Stomach (tissue), 9 donors: Measurements from ENCODE around the gene ALX3. TPM values are rescaled to one million over a fixed set of nuclear protein-coding genes. Genes with fewer than 3 reads are reported as not detected.
"Not testable (repeated sequence)": the region's sequence is repeated elsewhere in the genome, so short reads cannot be mapped to it uniquely, and the experiment has no call there.

Experiments
- DNase-seq, 2 donors: peaks; one replicate each; pipeline versions ENCODE4 v3.0.0 to v3.0.0-alpha.2; 2013 to 2019
- H3K27ac ChIP-seq, 5 donors: fragments of 200-600 bp in 4 of 5; sonication (generic) in 4 of 5; one replicate each; pipeline ENCODE4 v1.5.1; 2013 to 2019; ENCODE audit warnings: mild to moderate bottlenecking in 1 of 5, moderate library complexity in 1 of 5
- H3K27me3 ChIP-seq, 3 donors: fragments of 200-600 bp; sonication (generic); one replicate each; pipeline ENCODE4 v1.5.1; 2017 to 2019; ENCODE audit warnings: mixed run types in 1 of 3
- H3K36me3 ChIP-seq, 4 donors: fragments of 200-600 bp; sonication (generic); 1 replicate in 3 of 4; 2 replicates in 1 of 4; pipeline ENCODE4 v1.5.1; 2016 to 2019
- H3K4me1 ChIP-seq, 4 donors: fragments of 200-600 bp; sonication (generic); one replicate each; pipeline ENCODE4 v1.5.1; 2016 to 2019
- H3K4me3 ChIP-seq, 4 donors: fragments of 200-600 bp; sonication (generic) in 3 of 4; one replicate each; pipeline ENCODE4 v1.5.1; 2016 to 2019; ENCODE audit warnings: mild to moderate bottlenecking in 1 of 4
- H3K9me3 ChIP-seq, 4 donors: fragments of 200-600 bp; sonication (generic); one replicate each; pipeline ENCODE4 v1.5.1; 2016 to 2019
- CTCF ChIP-seq, 7 experiments: fragments of 450-650 bp in 4 of 7; fragments of 200-600 bp in 3 of 7; sonication (generic) in 3 of 7; IDR thresholded peaks; one replicate each; pipeline ENCODE4 v1.5.1; 2016 to 2019; ENCODE audit warnings: antibody characterized with exemption in 7 of 7, control low read depth in 2 of 7, mild to moderate bottlenecking in 1 of 7
- EP300 ChIP-seq: sonication (generic); formaldehyde crosslinking; IDR thresholded peaks from one replicate; pipeline ENCODE4 v1.6.1; 2017; ENCODE audit warnings: antibody characterized with exemption
- POLR2A ChIP-seq, 4 donors: fragments of 450-650 bp; IDR thresholded peaks; one replicate each; pipeline ENCODE4 v1.6.1; 2016; ENCODE audit warnings: antibody characterized with exemption in 4 of 4, control low read depth in 2 of 4, mild to moderate bottlenecking in 1 of 4, moderate library complexity in 1 of 4
- POLR2AphosphoS5 ChIP-seq, 3 donors: sonication (generic); formaldehyde crosslinking; IDR thresholded peaks; one replicate each; pipeline ENCODE4 v1.6.1; 2016; ENCODE audit warnings: antibody characterized with exemption in 3 of 3
- WGBS, 5 donors: extraction: QIAGEN DNeasy Blood & Tissue Kit in 3 of 5; methylation state at CpG; one replicate each; pipeline versions ENCODE4 v1.1.5 to v1.1.7; 2013 to 2018; 5-methylcytosine and 5-hydroxymethylcytosine counted together
- intact Hi-C: fragments of 100-400 bp; cut with DNase I; formaldehyde crosslinking; loops from one replicate; pipeline ENCODE4 v1.15.1; 2023; ENCODE audit warnings: low total_unique reads
- polyA plus RNA-seq, 3 donors: library from polyadenylated mRNA; stranded (reverse); fragments of 200-250 nt; gene quantifications; one replicate each; pipeline ENCODE4 v1.2.3, GENCODE V29; 2013
- total RNA-seq, 5 donors: library from RNA; depleted of rRNA; stranded (reverse); fragments of >200 nt; gene quantifications; one replicate each; pipeline versions ENCODE4 v1.1.0 to v1.2.3, GENCODE V29; 2014 to 2016
- donor health status: healthy with polysubstance abuse.
- donor health status: Bipolar disorder and iron deficiency.
- donor health status: healthy.

ALX3 gene
- total and polyA plus RNA-seq, 8 donors = 0.08 TPM; not detected in 7

- Histone ChIP-seq H3K36me3 (no peaks in the 10 kb centered on the region), H3K4me3 (peak overlapping the region; percentile 57 to 82 (median 79)), H3K4me1 (peaks cover 11 to 24% (median 18%) of the 10 kb centered on the region in 4 donors), H3K27ac (peak overlapping the region in 4 of 5 donors; percentile 71 to 87 (median 84)), H3K9me3 (no peaks in the 10 kb centered on the region), H3K27me3 (peaks cover 0 to 39% (median 10%) of the 10 kb centered on the region in 3 donors)
- 32 to 51% (median 47%) methylated on average over 15 of the region's 15 CpGs for WGBS, 5 donors
- no peak for TF ChIP-seq POLR2AphosphoS5 (IDR thresholded peaks at IDR 0.05)
- TF ChIP-seq EP300 = no peak
- no peak for TF ChIP-seq POLR2A (IDR thresholded peaks at IDR 0.05)
- no peak for TF ChIP-seq CTCF (IDR thresholded peaks at IDR 0.05)
- no peak for DNase-seq
- intact Hi-C loops = no loop called here
These were observed 12.8 kb upstream of the ALX3 start for GRCh38 chr1:110083061-110083865.

- peaks cover 0 to 38% (median 10%) of the 10 kb centered on the region in 3 donors for H3K27me3 ChIP-seq
These were observed 12.0 kb upstream of the ALX3 start for GRCh38 chr1:110082477-110082876.

GRCh38 chr1:110081061-110081460, 10.6 kb upstream of the ALX3 start:
- H3K4me1 ChIP-seq = peaks cover 11 to 24% (median 16%) of the 10 kb centered on the region in 4 donors
- H3K36me3 ChIP-seq = no peaks in the 10 kb centered on the region
- WGBS, 5 donors = 88 to 96% (median 91%) methylated on average over 5 of the region's 5 CpGs
- no peak overlapping the region for H3K4me3 ChIP-seq
- intact Hi-C loops = no loop called here
- H3K9me3 ChIP-seq = no peaks in the 10 kb centered on the region
- H3K27ac ChIP-seq = no peak overlapping the region
- no peak for DNase-seq
- TF ChIP-seq POLR2AphosphoS5 (IDR thresholded peaks at IDR 0.05) (no peak), EP300 (no peak), POLR2A (IDR thresholded peaks at IDR 0.05) (no peak), CTCF (IDR thresholded peaks at IDR 0.05) (no peak)
- H3K27me3 ChIP-seq = peaks cover 0 to 44% (median 14%) of the 10 kb centered on the region in 3 donors

More at GRCh38 chr1:110082477-110082876, 12.0 kb upstream of the ALX3 start:
- TF ChIP-seq EP300 = no peak
- no peak for TF ChIP-seq POLR2A (IDR thresholded peaks at IDR 0.05)
- no peak for TF ChIP-seq POLR2AphosphoS5 (IDR thresholded peaks at IDR 0.05)
- no peak for TF ChIP-seq CTCF (IDR thresholded peaks at IDR 0.05)
- intact Hi-C loops = no loop called here
- Histone ChIP-seq H3K4me1 (peaks cover 11 to 24% (median 16%) of the 10 kb centered on the region in 4 donors), H3K9me3 (no peaks in the 10 kb centered on the region), H3K36me3 (no peaks in the 10 kb centered on the region), H3K4me3 (no peak overlapping the region), H3K27ac (no peak overlapping the region)
- DNase-seq = no peak
- WGBS, 5 donors = 78 to 100% (median 90%) methylated on average over 5 of the region's 5 CpGs

- H3K4me3 ChIP-seq, H3K9me3 ChIP-seq, DNase-seq, intact Hi-C loops, H3K27ac ChIP-seq, H3K36me3 ChIP-seq: not testable (repeated sequence)
- Histone ChIP-seq H3K4me1 (peaks cover 11 to 19% (median 16%) of the 10 kb centered on the region in 4 donors), H3K27me3 (peaks cover 0 to 43% (median 14%) of the 10 kb centered on the region in 3 donors)
- WGBS, 5 donors = 97 to 100% (median 98%) methylated on average over 2 of the region's 2 CpGs
These were observed 9.5 kb upstream of the ALX3 start for GRCh38 chr1:110079995-110080394.
